OCI-M2 (cell line): ENCODE results near the gene ME3.
"Not testable (repeated sequence)": the region's sequence is repeated elsewhere in the genome, so short reads cannot be mapped to it uniquely, and the experiment has no call there.

ENCODE experiments used
- DNase-seq: peaks from one replicate; lab custom pipeline; 2025; ENCODE audit not compliant: unreplicated experiment; lab: John Stamatoyannopoulos, UW

Gene ME3

GRCh38 chr11:86565801-86566312, 106.6 kb downstream of the ME3 start:
- no peak for DNase-seq

- no peak for DNase-seq
Observed at GRCh38 chr11:86565388-86565787, 107.0 kb downstream of the ME3 start.

- not testable (repeated sequence) for DNase-seq
Observed at GRCh38 chr11:86562842-86563241, 109.6 kb downstream of the ME3 start.

- no peak for DNase-seq
Observed at GRCh38 chr11:86559311-86559945, 113.0 kb downstream of the ME3 start.

- no peak for DNase-seq
Observed at GRCh38 chr11:86558841-86559240, 113.6 kb downstream of the ME3 start.

- DNase-seq = no peak
Observed at GRCh38 chr11:86558207-86558606, 114.2 kb downstream of the ME3 start.

GRCh38 chr11:86555866-86556265, 116.5 kb downstream of the ME3 start:
- no peak for DNase-seq

GRCh38 chr11:86555401-86555800, 117.0 kb downstream of the ME3 start:
- no peak for DNase-seq

- no peak for DNase-seq
Observed at GRCh38 chr11:86553265-86553664, 119.2 kb downstream of the ME3 start.

- no peak for DNase-seq
Observed at GRCh38 chr11:86551288-86552092, 120.9 kb downstream of the ME3 start.

- DNase-seq = no peak
Observed at GRCh38 chr11:86550757-86551156, 121.7 kb downstream of the ME3 start.

- no peak for DNase-seq
Observed at GRCh38 chr11:86548271-86548917, 124.0 kb downstream of the ME3 start.

- DNase-seq = no peak
Observed at GRCh38 chr11:86547727-86548126, 124.7 kb downstream of the ME3 start.

GRCh38 chr11:86541299-86541698, 131.1 kb downstream of the ME3 start:
- not testable (repeated sequence) for DNase-seq

GRCh38 chr11:86538223-86538548, 134.2 kb downstream of the ME3 start:
- DNase-seq = no peak

- no peak for DNase-seq
Observed at GRCh38 chr11:86537541-86538222, 134.7 kb downstream of the ME3 start.

- no peak for DNase-seq
Observed at GRCh38 chr11:86535773-86536172, 136.6 kb downstream of the ME3 start.

GRCh38 chr11:86524620-86525352, 147.6 kb downstream of the ME3 start:
- no peak for DNase-seq

- DNase-seq = no peak
Observed at GRCh38 chr11:86523738-86524619, 148.4 kb downstream of the ME3 start.

GRCh38 chr11:86522512-86522911, 149.9 kb downstream of the ME3 start:
- not testable (repeated sequence) for DNase-seq
